HepG2 (cell line): Measurements from ENCODE around the gene FSTL1. TPM values are rescaled to one million over a fixed set of nuclear protein-coding genes. Genes with fewer than 3 reads are reported as not detected.

Experiments used
- TEAD2 ChIP-seq: sonication (generic); formaldehyde crosslinking; IDR thresholded peaks from 2 replicates; pipeline ENCODE4 v1.9.0; 2021; ENCODE audit warnings: missing genetic modification reagents
- ZNF10 ChIP-seq: sonication (generic); formaldehyde crosslinking; IDR thresholded peaks from 2 replicates; pipeline ENCODE4 v1.4.0; 2020; ENCODE audit warnings: mild to moderate bottlenecking, low read depth, missing genetic modification reagents, borderline replicate concordance
- ZNF33B ChIP-seq: sonication (generic); formaldehyde crosslinking; IDR thresholded peaks from 2 replicates; pipeline ENCODE4 v1.5.1; 2020; ENCODE audit warnings: mild to moderate bottlenecking, missing genetic modification reagents
- ZNF629 ChIP-seq: sonication (generic); formaldehyde crosslinking; conservative IDR thresholded peaks from 2 replicates; pipeline ENCODE4 v1.5.0; 2020; ENCODE audit warnings: missing genetic modification reagents
- ZNF772 ChIP-seq: sonication (generic); formaldehyde crosslinking; IDR thresholded peaks from 2 replicates; pipeline ENCODE4 v1.5.0; 2020; ENCODE audit warnings: mild to moderate bottlenecking, missing genetic modification reagents
- ZSCAN30 ChIP-seq: sonication (generic); formaldehyde crosslinking; IDR thresholded peaks from 2 replicates; pipeline ENCODE4 v1.5.0; 2020; ENCODE audit warnings: mild to moderate bottlenecking, missing genetic modification reagents
- polyA plus RNA-seq, 8 experiments: library from polyadenylated mRNA; depleted of rRNA in 3 of 8; stranded (reverse) in 7 of 8; unstranded in 1 of 8; fragments of >200 nt; fragmentation: Illumina TruSeq in 4 of 8; extraction: Trizol in 4 of 8; gene quantifications; 2 replicates each; pipeline versions ENCODE4 v1.2.1 to v1.2.3, GENCODE V29; 2011 to 2016; ENCODE audit warnings: low read depth in 4 of 8, missing spikeins in 1 of 8, mixed read lengths in 1 of 8; ENCODE audit not compliant: insufficient read depth in 1 of 8
- total RNA-seq, 5 experiments: library from RNA; depleted of rRNA; stranded (reverse); fragments of >200 nt; fragmentation: Illumina TruSeq; extraction: Trizol; gene quantifications; 2 replicates each; pipeline ENCODE4 v1.2.3, GENCODE V29; 2016; ENCODE audit warnings: low read depth in 1 of 5
- TF ChIP-seq, protein P1 (sequence below), 2 experiments: fragments of 450-650 bp in 1 of 2; sonication (generic) in 1 of 2; formaldehyde crosslinking in 1 of 2; IDR thresholded peaks; 2 replicates each; pipeline versions ENCODE4 v1.6.1 to v1.8.0; 2016 to 2022; ENCODE audit warnings: antibody characterized with exemption in 1 of 2, mild to moderate bottlenecking in 1 of 2, missing genetic modification reagents in 1 of 2
- TF ChIP-seq, protein P2 (sequence below), 2 experiments: sonication (generic) in 1 of 2; formaldehyde crosslinking in 1 of 2; IDR thresholded peaks; 2 replicates each; pipeline versions ENCODE4 v1.4.0 to v1.6.1; 2016 to 2020; ENCODE audit warnings: borderline replicate concordance in 1 of 2, low read depth in 1 of 2, mild to moderate bottlenecking in 1 of 2, missing genetic modification reagents in 1 of 2

Gene FSTL1
- total and polyA plus RNA-seq, 2 of the 13 experiments (the other 11 are each of a cell fraction or from before 2014, with no cell fraction given), result 0.07 to 0.29 TPM

DNA sequence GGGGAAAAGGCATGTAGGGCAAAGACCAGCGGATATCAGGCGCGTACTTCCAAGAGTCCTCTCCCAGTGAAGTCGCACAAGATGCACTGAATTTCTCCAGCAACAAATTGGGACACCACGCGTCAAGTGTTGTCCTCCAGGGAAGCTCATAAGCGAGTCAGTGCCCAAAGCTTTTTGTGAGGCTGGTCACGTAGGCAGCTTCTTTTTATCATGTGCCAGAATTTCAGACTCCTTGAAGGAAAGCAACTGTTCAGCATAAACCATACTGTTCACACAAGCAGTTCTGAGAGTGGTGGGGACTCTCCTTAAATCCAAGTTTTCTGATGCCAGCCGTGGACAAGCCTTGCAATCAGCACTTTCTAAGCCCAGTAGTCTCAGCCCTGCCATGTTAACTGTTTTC lies 10.1 kb upstream of the FSTL1 start (continued):
- TF ChIP-seq, protein P1, sequence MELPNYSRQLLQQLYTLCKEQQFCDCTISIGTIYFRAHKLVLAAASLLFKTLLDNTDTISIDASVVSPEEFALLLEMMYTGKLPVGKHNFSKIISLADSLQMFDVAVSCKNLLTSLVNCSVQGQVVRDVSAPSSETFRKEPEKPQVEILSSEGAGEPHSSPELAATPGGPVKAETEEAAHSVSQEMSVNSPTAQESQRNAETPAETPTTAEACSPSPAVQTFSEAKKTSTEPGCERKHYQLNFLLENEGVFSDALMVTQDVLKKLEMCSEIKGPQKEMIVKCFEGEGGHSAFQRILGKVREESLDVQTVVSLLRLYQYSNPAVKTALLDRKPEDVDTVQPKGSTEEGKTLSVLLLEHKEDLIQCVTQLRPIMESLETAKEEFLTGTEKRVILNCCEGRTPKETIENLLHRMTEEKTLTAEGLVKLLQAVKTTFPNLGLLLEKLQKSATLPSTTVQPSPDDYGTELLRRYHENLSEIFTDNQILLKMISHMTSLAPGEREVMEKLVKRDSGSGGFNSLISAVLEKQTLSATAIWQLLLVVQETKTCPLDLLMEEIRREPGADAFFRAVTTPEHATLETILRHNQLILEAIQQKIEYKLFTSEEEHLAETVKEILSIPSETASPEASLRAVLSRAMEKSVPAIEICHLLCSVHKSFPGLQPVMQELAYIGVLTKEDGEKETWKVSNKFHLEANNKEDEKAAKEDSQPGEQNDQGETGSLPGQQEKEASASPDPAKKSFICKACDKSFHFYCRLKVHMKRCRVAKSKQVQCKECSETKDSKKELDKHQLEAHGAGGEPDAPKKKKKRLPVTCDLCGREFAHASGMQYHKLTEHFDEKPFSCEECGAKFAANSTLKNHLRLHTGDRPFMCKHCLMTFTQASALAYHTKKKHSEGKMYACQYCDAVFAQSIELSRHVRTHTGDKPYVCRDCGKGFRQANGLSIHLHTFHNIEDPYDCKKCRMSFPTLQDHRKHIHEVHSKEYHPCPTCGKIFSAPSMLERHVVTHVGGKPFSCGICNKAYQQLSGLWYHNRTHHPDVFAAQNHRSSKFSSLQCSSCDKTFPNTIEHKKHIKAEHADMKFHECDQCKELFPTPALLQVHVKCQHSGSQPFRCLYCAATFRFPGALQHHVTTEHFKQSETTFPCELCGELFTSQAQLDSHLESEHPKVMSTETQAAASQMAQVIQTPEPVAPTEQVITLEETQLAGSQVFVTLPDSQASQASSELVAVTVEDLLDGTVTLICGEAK (IDR thresholded peaks at IDR 0.05), result no peak
- TF ChIP-seq, protein P1 (CRISPR knock-in tag; IDR thresholded peaks at IDR 0.05), result no peak
- TF ChIP-seq TEAD2 (CRISPR knock-in tag), result no peak
- no peak for TF ChIP-seq ZNF772 (CRISPR knock-in tag)
- no peak for TF ChIP-seq ZNF629 (CRISPR knock-in tag)
- TF ChIP-seq ZNF33B, result no peak
- TF ChIP-seq, protein P2, sequence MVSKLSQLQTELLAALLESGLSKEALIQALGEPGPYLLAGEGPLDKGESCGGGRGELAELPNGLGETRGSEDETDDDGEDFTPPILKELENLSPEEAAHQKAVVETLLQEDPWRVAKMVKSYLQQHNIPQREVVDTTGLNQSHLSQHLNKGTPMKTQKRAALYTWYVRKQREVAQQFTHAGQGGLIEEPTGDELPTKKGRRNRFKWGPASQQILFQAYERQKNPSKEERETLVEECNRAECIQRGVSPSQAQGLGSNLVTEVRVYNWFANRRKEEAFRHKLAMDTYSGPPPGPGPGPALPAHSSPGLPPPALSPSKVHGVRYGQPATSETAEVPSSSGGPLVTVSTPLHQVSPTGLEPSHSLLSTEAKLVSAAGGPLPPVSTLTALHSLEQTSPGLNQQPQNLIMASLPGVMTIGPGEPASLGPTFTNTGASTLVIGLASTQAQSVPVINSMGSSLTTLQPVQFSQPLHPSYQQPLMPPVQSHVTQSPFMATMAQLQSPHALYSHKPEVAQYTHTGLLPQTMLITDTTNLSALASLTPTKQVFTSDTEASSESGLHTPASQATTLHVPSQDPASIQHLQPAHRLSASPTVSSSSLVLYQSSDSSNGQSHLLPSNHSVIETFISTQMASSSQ (IDR thresholded peaks at IDR 0.05; ENCODE audit: low read depth), result no peak
- TF ChIP-seq, protein P2 (CRISPR knock-in tag; IDR thresholded peaks at IDR 0.05; ENCODE audit: borderline replicate concordance), result no peak
- TF ChIP-seq ZSCAN30 (CRISPR knock-in tag), result no peak
- TF ChIP-seq ZNF10 (CRISPR knock-in tag), result no peak
